Thyroid gland (tissue), 4 donors: ENCODE data around the gene TMEM61. TPM values are rescaled to one million over a fixed set of nuclear protein-coding genes. Genes with fewer than 3 reads are reported as not detected.

Experiments
- DNase-seq, 2 donors: peaks; one replicate each; pipeline ENCODE4 v3.0.0-alpha.2; 2019
- H3K27ac ChIP-seq, 3 donors: fragments of 200-600 bp; sonication (generic); 1 replicate in 2 of 3; 2 replicates in 1 of 3; pipeline ENCODE4 v1.5.1; 2016 to 2019; ENCODE audit warnings: mild to moderate bottlenecking in 1 of 3, moderate library complexity in 1 of 3
- H3K27me3 ChIP-seq: fragments of 200-600 bp; sonication (generic); one replicate; pipeline ENCODE4 v1.5.1; 2019
- H3K36me3 ChIP-seq, 2 donors: fragments of 200-600 bp; sonication (generic); one replicate each; pipeline ENCODE4 v1.5.1; 2016 to 2019
- H3K4me1 ChIP-seq, 2 donors: fragments of 200-600 bp; sonication (generic); one replicate each; pipeline ENCODE4 v1.5.1; 2017 to 2019
- H3K4me3 ChIP-seq, 3 donors: fragments of 200-600 bp; sonication (generic); replicated peaks in 1 of 3; 1 replicate in 2 of 3; 2 replicates in 1 of 3; pipeline ENCODE4 v1.5.1; 2016; ENCODE audit warnings: mild to moderate bottlenecking in 1 of 3
- H3K9me3 ChIP-seq: fragments of 200-600 bp; sonication (generic); one replicate; pipeline ENCODE4 v1.5.1; 2017
- POLR2A ChIP-seq, 2 donors: fragments of 450-650 bp; IDR thresholded peaks; one replicate each; pipeline ENCODE4 v1.6.1; 2017; ENCODE audit warnings: antibody characterized with exemption in 2 of 2, mild to moderate bottlenecking in 2 of 2, moderate library complexity in 1 of 2
- WGBS, 2 donors: methylation state at CpG; one replicate each; pipeline ENCODE4 v1.1.5; 2017; 5-methylcytosine and 5-hydroxymethylcytosine counted together
- intact Hi-C: fragments of 100-400 bp; cut with DNase I; formaldehyde crosslinking; loops from one replicate; pipeline ENCODE4 v1.15.1; 2023
- total RNA-seq, 4 donors: library from RNA; depleted of rRNA; stranded (reverse); fragments of >200 nt; gene quantifications; one replicate each; pipeline ENCODE4 v1.2.3, GENCODE V29; 2016
- TF ChIP-seq, protein P1 (sequence below), 6 experiments: fragments of 200-600 bp in 3 of 6; fragments of 450-650 bp in 3 of 6; sonication (generic) in 3 of 6; IDR thresholded peaks; one replicate each; pipeline ENCODE4 v1.5.1; 2016 to 2019; ENCODE audit warnings: antibody characterized with exemption in 6 of 6, mild to moderate bottlenecking in 2 of 6, inconsistent platforms in 1 of 6, moderate library complexity in 1 of 6

The TMEM61 gene
- total RNA-seq, 4 donors from 2014 or later, result 0.45 TPM; not detected in 3

GRCh38 chr1:54978528-54979326 is 1.7 kb upstream of the TMEM61 start:
- 94 to 95% methylated on average over 7 to 9 of the region's 9 CpGs for WGBS, 2 donors
- TF ChIP-seq, protein P1, sequence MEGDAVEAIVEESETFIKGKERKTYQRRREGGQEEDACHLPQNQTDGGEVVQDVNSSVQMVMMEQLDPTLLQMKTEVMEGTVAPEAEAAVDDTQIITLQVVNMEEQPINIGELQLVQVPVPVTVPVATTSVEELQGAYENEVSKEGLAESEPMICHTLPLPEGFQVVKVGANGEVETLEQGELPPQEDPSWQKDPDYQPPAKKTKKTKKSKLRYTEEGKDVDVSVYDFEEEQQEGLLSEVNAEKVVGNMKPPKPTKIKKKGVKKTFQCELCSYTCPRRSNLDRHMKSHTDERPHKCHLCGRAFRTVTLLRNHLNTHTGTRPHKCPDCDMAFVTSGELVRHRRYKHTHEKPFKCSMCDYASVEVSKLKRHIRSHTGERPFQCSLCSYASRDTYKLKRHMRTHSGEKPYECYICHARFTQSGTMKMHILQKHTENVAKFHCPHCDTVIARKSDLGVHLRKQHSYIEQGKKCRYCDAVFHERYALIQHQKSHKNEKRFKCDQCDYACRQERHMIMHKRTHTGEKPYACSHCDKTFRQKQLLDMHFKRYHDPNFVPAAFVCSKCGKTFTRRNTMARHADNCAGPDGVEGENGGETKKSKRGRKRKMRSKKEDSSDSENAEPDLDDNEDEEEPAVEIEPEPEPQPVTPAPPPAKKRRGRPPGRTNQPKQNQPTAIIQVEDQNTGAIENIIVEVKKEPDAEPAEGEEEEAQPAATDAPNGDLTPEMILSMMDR (IDR thresholded peaks at IDR 0.05), result no peak
- TF ChIP-seq POLR2A (IDR thresholded peaks at IDR 0.05), result no peak
- no peak for DNase-seq
- no peaks in the 10 kb centered on the region for H3K9me3 ChIP-seq
- H3K27ac ChIP-seq, result no peak overlapping the region
- H3K36me3 ChIP-seq, result no peaks in the 10 kb centered on the region
- no peaks in the 10 kb centered on the region for H3K27me3 ChIP-seq
- intact Hi-C loops, result no loop called here
- no peak overlapping the region for H3K4me3 ChIP-seq
- H3K4me1 ChIP-seq, result peaks cover 4 to 5% of the 10 kb centered on the region in 2 donors

- H3K27ac ChIP-seq, result no peak overlapping the region
- TF ChIP-seq, protein P1 (IDR thresholded peaks at IDR 0.05), result no peak
- no peak for TF ChIP-seq POLR2A (IDR thresholded peaks at IDR 0.05)
- DNase-seq, result no peak
Measured at GRCh38 chr1:54979327-54979891, 1.0 kb upstream of the TMEM61 start.

GRCh38 chr1:54980046-54980527 is 341 bp upstream of the TMEM61 start:
- TF ChIP-seq, protein P1 (IDR thresholded peaks at IDR 0.05), result no peak
- no peak for TF ChIP-seq POLR2A (IDR thresholded peaks at IDR 0.05)
- H3K36me3 ChIP-seq, result no peaks in the 10 kb centered on the region
- intact Hi-C loops, result no loop called here
- no peak overlapping the region for H3K27ac ChIP-seq
- H3K4me1 ChIP-seq, result peaks cover 4 to 5% of the 10 kb centered on the region in 2 donors
- no peaks in the 10 kb centered on the region for H3K9me3 ChIP-seq
- H3K4me3 ChIP-seq, result peak overlapping the region in 1 of 3 donors; percentile 40
- DNase-seq, result no peak
- 18 to 40% methylated on average over 7 to 20 of the region's 25 CpGs for WGBS, 2 donors
- H3K27me3 ChIP-seq, result no peaks in the 10 kb centered on the region

More at GRCh38 chr1:54979327-54979891, 1.0 kb upstream of the TMEM61 start:
- H3K36me3 ChIP-seq, result no peaks in the 10 kb centered on the region
- H3K27me3 ChIP-seq, result no peaks in the 10 kb centered on the region
- H3K4me3 ChIP-seq, result no peak overlapping the region
- no peaks in the 10 kb centered on the region for H3K9me3 ChIP-seq
- H3K4me1 ChIP-seq, result peaks cover 4 to 5% of the 10 kb centered on the region in 2 donors
- WGBS, 2 donors, result 62 to 67% methylated on average over 3 to 5 of the region's 5 CpGs
- intact Hi-C loops, result no loop called here

GRCh38 chr1:54981466-54981865 is 1.0 kb downstream of the TMEM61 start:
- Histone ChIP-seq H3K36me3 (no peaks in the 10 kb centered on the region), H3K9me3 (no peaks in the 10 kb centered on the region), H3K4me3 (no peak overlapping the region), H3K27ac (no peak overlapping the region), H3K4me1 (peaks cover 4 to 5% of the 10 kb centered on the region in 2 donors), H3K27me3 (no peaks in the 10 kb centered on the region)
- TF ChIP-seq, protein P1 (IDR thresholded peaks at IDR 0.05), result no peak
- TF ChIP-seq POLR2A (IDR thresholded peaks at IDR 0.05), result no peak
- 91 to 92% methylated on average over 8 of the region's 8 CpGs for WGBS, 2 donors
- intact Hi-C loops, result no loop called here
- DNase-seq, result no peak

DNA sequence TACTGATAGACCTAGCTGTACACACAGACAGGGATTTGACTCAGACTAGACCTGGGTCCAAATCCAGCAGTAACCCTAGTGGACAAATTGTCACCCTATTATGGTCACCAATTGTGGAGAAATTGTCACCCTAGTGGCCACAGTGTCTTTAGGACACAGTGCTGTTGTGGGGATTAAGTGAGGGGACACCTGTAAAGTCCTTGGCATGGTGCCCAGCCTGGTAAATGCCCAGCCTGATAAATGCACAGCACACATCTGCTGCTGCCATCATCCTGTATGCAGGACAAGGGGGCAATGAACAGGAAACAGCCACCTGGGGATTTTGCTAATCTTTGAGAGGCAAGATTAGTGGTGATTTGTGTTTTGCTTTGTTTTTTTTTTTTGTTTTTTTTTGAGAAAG is 2.3 kb downstream of the TMEM61 start:
- no peak for DNase-seq
- intact Hi-C loops, result no loop called here
- Histone ChIP-seq H3K9me3 (no peaks in the 10 kb centered on the region), H3K4me1 (peaks cover 4 to 5% of the 10 kb centered on the region in 2 donors), H3K27ac (no peak overlapping the region), H3K27me3 (no peaks in the 10 kb centered on the region), H3K36me3 (no peaks in the 10 kb centered on the region), H3K4me3 (no peak overlapping the region)
- no peak for TF ChIP-seq POLR2A (IDR thresholded peaks at IDR 0.05)
- TF ChIP-seq, protein P1 (IDR thresholded peaks at IDR 0.05), result no peak
